ENCODE measurements around the gene CCNY. TPM values are rescaled to one million over a fixed set of nuclear protein-coding genes. Genes with fewer than 3 reads are reported as not detected.
"Not testable (repeated sequence)": the region's sequence is repeated elsewhere in the genome, so short reads cannot be mapped to it uniquely, and the experiment has no call there.

Gene CCNY
- total RNA-seq, 1 donor from 2014 or later = 29.4 TPM

DNA sequence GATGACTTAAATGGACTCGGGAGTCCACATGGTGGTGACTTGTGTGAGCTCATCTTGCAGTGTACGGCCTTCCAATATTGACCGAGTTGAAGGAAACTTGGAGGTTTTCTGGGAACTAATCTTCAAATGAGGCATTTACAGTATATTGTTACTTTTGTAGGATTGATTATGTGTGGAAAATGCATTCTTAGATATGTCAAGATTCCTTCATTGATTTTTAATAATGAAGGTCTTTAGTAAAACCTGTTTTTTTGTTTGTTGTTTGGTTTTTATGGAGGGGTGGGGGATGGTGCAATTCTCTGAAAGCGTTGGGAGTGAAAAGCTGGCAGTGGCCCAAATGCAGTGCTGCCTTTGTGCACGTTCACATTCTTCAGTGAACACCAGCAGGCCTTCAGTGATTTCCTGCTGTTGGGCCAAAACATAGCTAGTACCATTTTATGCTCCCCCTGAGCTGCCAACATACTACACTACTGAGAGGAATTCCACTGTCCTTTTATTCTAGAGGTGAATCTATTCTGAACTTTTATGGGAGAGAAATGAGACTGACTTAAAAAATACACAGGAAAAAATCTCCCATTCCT lies 50.4 kb downstream of the CCNY start:
- DNase-seq = no peak

DNA sequence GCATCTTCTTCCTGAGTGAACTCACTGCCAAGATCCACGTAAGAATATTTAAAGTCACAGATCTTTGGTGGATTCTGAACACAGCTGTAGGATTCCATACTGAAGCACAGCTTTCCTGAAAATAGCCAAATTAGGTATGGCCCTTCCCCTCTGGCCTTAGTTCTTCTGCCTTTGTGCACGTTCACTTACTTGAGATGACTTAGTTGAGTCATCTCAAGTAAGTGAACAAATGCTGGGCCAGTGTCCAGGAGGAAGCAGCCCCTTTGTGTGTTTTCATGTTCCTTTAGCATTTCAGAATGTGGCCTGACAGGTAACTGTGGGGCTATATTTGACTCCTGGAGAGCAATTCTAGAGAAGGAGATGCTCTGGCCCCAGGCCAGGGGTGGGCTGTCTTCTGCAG lies 51.5 kb downstream of the CCNY start:
- DNase-seq = no peak

DNA sequence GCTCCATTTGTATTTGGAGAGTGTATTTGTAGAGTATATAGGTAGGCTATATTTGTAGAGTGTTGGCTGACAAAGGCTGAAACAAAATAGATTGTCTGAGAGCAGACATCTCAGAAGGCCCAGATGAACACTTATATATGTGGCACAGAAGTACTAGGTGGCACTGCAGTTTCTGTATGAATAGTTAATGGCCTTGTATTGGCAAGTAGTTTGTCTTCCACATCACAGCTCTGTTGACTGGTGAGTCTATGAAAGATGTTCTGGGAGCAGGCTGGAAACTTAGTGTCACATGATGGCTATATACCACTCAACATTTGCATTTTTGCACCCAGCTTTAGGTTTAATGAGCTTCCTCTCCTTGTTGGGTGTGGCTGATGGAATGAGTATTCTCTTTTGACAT lies 51.9 kb downstream of the CCNY start:
- no peak for DNase-seq

- no peak for DNase-seq
Measured at GRCh38 chr10:35388682-35389081, 52.4 kb downstream of the CCNY start.

DNA sequence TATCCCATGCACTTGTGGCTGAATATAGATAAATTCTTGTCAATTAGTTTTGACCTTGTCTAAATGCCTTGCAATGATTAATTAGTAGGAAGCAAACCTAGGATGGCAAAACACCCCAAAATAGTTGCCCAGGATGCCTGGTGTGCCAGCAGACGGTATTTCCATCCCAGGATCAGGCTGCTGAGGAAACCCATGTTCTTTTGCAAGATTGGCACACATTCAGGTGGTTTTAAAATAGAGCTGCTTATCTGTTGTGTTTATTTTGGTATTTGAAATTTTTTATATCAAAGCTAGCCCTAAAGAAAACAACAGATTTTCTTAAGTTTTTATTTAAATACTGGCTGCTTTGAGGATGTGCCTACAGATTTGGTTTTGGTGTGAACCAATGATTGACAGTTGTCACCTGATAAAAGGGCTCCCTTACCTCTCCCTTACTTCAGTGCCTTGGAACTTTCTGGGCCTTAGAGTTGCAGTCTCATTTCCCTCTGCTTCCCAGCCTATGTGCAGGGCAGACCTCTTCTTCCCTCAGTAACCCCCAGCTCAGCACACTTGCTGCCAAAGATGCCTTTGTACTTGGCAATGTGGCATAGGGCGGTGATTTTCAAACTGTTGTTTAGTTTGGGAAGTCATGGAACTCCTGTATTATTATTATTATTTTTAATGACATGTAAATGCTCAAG lies 54.0 kb downstream of the CCNY start:
- no peak for DNase-seq

DNA sequence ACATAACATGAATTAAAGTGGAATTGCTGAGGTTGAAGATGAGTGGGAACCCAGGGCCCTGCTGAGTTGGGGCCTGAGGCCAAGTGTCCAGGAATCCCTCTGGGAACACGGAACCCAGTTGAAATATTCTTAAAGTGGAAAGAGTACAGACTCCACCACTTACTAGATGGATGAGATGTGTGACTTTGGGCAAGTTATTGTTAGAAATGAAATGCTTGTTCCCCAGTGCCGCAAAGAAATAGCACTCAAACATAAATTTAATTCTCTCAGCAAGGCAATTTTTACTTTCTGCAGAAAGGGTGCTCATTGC lies 54.5 kb downstream of the CCNY start:
- no peak for DNase-seq

- DNase-seq = no peak
Measured at GRCh38 chr10:35391153-35391953, 55.0 kb downstream of the CCNY start.

DNA sequence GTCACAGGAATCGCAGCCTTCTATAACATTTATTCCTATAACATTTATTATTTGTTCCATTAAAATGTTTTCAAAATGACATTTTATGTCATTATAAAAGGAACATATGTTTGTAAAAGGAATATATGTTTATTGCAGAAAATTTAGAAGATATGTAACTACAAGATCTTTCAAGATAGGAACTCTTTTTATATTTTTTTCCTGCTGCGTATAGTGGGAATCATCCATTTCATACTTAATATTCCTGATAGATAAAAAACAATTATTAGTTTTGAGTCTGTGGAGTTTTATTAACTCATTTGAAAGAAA lies 55.6 kb downstream of the CCNY start:
- no peak for DNase-seq

- no peak for DNase-seq
Measured at GRCh38 chr10:35392482-35393228, 56.3 kb downstream of the CCNY start.

GRCh38 chr10:35394411-35394851 lies 58.1 kb downstream of the CCNY start:
- DNase-seq = no peak

- DNase-seq = no peak
Measured at GRCh38 chr10:35394934-35395333, 58.6 kb downstream of the CCNY start.

DNA sequence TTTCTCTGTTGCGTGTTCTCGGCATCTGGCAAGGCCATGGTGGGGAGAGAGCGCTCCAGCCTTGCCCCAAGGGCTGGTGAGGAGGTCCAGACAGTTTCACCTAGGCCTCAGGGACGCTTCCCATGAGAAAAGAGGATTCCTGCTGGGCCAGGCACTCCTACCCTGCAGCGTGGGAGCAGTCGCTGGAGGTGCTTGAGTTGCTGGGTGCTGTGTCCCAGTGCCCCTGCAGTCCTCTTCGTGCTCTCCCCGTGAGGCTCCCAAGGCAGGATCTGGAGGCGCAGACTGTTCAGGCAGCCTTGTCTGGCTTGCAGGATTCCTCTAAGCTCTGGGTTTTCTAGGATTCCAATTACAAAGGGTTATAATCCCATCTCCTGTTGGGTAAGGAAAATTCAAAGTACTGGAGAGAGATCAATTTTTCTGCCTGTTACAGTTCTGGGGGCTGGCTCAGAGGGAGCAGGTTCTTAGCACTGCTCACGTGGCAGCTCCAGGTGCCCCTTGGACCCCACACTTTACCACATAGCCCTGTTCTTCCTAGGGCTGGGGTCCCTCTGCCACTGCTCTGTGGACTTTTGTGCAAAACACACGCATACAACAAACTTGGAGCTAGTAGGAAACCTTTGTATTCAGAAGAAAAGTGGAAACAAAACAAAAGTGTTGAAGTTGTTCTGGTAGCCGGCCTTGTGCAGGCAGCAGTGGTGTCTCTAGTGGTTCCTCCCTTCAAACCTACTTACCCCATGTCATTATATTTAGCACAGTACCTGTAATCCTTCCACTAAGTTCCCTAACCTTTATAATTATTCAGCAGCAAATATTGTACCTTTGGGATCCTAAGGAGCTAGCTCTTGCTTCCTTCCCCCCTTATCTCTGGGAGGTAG lies 60.5 kb downstream of the CCNY start:
- DNase-seq = no peak

DNA sequence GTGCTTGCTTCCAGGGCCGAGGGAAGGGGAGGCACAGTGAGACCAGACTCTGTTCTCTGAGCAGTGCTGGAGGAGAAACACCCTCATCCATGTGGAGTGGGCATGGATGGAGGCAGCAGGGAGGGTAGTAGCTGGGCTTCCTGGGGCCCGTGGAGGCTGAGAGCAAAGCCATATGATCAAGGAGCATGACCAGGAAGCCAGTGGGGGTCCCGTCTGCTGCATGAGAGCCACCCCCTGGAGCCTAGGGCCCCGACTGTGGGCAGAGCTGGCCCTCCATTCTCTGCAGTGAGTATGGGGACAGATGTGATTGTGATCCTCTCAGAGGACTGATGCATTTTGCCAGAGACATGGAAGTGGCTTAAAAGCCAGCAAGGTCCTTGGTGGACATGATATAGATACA lies 61.6 kb downstream of the CCNY start:
- no peak for DNase-seq

- peak; percentile 1 for DNase-seq
Measured at GRCh38 chr10:35398355-35398754, 62.0 kb downstream of the CCNY start.

GRCh38 chr10:35398908-35399307 lies 62.6 kb downstream of the CCNY start:
- DNase-seq = no peak

DNA sequence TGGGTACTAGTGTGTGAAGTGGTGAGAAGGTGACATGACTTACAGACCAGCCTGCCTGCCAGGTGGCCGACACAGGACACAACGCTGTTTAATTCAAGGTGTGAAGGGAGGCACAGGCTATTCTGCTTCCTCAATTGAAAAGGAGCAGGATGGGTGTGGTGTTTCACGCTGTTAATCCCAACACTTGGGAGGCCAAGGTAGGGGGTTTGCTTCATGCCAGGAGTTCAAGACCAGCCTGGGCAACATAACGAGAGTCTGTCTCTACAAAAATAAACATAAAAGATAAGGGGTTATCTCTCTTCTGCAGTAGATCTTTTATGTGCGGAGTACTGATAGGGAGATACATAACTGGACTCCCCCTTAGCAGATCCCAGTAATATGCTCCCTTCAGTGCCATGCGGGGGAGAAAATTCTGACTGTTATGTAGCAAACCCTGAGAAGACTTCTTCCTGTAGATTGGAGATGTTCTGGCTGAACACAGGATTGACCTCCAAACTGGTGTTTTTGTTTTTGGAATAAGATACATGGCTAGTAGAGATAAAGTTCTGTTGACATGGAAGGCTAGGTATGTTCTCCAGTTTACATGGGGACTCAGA lies 63.2 kb downstream of the CCNY start:
- no peak for DNase-seq

DNA sequence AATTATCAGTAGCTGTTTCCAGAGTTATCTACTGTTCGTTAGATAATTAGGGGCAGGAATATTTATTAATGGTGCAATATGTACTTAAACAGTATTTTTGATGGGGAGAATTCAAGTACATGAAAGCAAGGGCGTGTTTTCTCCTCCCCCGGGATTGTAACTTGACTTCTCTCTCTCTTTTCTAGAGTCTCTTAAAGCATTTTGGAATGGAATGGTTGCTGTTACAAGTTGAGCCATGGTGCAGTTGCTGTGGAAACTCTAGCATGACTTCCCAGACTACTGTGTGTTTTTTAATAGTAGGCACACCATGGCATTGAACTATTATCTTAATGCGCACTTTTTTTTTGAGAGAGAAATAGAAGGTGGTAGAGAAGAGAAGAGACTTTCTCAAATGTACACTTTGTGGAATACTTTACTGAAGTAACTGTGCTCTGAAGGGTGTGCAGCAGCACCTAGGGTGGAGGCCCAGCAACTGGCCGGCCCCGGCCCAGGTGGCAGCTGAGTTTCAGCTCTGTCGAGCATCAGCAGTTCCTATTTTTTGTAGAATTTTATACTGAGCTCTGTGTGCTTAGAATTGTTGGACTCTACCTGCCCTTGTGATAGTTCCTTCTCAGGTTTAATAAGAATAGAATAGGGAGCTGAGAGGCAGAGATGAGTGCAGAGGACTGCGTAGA lies 64.4 kb downstream of the CCNY start:
- DNase-seq = no peak

DNA sequence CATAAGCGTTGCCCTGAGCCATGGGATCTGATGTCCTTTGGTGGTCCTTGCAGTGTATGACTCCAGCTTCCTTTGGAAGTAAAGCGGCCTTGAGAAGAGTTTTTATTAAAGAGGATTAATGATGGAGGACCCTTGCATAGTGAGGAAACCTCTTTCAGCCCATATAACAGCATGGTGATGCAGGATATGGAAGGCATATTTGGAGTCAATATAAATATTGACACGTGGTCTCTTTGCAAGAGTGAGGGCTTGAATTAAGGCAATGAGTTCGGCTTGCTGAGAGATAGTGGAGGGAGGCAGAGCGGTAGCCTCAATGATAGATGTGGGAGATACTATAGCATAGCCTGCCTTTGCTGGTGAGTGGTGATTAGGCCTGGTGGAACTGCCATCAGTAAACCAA lies 67.2 kb downstream of the CCNY start:
- not testable (repeated sequence) for DNase-seq

- not testable (repeated sequence) for DNase-seq
Measured at GRCh38 chr10:35404077-35404476, 67.8 kb downstream of the CCNY start.

GRCh38 chr10:35406003-35406630 lies 69.8 kb downstream of the CCNY start:
- DNase-seq = not testable (repeated sequence)

- not testable (repeated sequence) for DNase-seq
Measured at GRCh38 chr10:35407696-35408095, 71.4 kb downstream of the CCNY start.
